HG03064 (cell line): ENCODE measurements around the gene KCNQ1.

ENCODE experiments used
- ATAC-seq: cut with Tn5 transposase; IDR thresholded peaks from one replicate; pipeline ENCODE4 v1.9.1; 2021; ENCODE audit warnings: low read depth; ENCODE audit not compliant: unreplicated experiment

KCNQ1 gene

DNA sequence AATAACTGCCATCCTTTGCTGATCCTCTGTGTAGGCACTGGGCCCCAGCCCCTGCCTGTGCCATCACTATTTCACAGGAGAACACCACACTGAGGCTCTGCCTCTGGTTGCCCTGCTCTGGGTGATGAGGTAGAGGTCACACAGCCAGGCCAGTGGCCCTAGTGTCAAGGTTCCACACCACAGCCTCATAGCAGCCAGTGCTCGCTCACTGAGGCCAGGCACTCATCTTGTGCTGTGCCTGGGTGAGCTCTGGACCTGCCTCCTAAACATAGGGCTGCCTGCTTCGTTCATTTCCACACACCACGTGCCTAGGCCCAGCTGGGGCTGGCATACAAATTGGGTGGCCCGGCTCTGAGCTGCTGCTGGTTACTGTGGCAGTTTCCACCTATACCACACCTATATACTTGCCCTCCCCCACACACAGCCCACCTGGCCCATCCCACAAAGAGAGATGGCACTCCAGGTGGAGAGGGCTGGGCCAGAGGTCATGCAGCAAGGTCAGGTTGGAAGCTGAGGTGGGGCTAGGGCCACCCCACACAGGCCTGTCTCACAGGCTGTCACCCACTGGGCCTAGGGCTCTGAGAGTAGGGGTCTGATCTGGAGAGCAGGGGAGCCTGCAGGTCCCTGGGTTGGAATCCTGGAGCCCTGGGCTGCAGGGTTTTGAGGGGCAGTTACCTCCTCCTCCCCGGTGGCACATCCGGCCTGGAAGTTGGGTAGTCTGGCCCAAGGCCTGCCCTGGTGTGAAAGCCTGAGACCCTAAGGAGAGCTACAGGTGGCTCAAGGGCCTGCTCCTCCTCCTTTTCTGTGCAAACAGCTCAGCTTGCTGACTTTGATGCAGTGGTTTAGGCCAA, 243.8 kb downstream of the KCNQ1 start:
- ATAC-seq = no peak

DNA sequence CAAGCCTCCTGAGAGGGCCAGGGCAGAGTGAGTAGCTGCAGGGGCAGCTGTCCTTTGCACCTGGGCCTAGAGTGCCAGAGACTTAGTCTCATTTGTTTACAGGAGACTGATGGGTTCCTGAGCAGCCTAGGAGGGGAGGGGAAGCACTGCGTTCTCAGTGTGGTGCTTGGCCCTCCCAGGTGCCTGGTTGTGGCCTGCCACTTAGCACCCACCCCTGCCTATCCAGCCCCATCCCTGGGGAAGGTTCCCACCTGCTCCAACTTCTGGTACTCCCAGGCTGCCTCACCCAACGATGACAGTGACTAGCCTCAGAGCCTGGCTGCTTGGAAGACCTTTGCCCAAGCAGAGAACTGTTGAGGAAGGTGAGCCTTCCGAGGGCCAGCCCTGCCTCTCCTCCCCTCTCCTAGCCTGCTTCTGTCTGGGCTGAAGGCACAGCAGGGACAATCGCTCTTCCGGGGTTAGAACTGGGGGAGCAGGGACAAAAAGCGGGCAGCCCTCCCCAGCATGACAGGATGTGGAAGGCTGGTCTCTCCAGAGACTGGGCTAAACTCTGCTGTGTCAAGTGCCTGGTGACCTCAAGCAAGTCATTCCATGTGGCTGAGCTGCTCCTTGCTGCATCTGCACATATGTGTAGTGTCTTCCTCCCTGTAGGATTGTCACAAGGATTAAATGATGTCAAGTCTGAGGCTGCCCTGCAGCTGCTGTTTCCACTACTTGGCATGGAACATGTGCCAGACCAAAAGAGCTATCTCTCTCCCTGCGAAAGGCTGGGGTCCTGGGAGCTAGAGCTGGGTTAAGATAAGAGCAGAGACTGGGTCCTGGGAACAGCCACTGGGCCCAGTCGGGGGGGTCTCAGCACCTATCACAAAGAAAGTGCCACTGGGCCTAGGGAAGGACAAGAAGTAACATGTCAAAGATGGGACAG, 245.1 kb downstream of the KCNQ1 start:
- no peak for ATAC-seq

DNA sequence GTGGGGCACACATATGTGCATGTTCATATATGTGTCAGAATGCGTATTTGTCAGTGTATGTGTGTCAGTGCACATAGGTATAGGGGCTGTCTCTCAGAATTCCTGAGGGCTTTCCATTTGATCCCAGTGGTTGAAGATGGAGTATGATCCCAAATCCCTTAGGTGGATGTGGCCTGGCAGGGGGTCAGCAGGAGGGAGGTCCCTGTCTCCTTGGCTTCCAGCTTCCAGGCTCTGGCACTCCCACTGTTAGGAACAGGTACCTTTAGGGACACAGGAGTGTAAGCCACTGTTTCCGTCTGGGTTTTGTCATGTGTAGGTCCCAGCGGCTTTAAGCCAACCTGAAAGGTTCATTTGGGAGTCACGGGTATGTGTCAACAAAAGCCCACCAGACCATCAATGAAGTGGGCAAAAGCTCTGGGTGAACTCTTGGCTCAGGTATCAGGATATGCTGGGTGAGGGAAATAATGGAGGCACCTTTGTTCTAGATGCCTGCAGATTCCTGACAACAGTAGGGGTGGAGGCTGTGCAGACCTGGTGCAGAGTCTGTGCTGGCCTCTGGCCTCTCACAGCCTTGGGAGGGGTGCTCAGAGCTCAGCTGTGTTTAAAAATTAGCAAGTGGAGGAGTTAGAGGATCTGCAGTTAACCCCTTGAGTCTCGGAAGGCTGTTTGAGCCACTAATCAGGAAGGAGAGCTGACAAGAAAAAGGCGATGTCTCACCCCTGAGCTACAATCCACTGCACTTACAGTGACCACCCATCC, 246.0 kb downstream of the KCNQ1 start:
- ATAC-seq = no peak

DNA sequence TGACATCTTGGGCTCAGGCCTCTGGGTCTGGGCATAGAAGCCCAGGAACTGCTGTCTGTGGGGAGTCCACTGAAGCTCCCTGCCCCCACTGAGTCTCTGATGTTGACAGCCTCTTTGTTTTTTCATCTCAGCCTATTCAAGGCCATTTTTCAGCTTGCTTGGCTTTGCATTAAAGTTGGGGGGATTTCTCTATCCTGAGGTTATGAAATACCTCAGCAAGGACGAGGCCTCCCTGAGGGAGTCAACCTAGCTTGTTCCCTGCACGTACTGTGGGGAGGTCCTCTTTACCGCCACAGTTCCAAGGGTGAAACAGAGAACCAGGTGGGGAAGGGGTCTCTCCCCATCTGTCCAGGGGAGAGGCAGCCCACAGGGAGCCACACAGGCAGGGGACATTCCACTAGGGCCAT, 246.6 kb downstream of the KCNQ1 start:
- ATAC-seq = no peak

DNA sequence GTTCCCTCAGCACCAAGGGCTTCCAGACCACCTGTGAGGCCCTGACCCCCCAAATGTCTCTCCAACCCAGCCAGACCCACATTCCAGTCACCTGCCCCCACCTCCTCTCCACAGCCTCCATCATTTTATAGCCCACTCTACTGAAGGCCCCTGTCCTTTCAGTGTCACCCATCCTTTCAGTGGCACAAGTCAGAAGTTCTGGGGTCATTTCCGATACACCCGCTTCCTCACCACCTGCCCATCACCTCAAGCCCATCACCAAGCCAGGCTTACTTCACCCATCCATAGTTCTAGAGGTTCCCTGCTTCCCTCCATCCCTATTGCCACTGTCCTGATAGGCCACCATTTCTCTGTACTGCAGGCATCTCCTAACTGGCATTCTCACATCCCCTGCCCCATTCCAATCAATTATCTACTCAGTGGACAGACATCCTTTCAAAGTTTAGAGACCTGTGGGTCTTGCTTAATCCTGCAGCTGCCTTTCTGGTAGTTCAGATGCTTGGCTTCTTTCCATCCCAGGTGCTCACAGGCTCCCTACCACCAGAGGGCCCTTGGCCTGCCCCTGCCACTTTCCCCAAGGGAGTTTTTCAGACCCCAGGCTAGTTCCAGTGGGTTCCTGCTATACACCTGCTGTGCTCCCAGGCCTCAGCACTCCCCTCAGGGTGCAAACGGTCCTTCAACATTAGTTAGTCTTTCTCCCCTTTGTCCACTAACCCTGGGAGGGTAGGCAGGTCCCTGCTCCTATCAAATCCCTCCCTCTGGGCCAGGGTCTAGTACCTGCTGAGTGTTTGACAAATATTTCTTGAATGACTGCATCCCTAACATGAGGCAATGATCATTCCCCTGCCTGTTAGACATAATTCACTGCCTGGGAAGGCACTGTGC, 247.4 kb downstream of the KCNQ1 start:
- ATAC-seq = no peak

DNA sequence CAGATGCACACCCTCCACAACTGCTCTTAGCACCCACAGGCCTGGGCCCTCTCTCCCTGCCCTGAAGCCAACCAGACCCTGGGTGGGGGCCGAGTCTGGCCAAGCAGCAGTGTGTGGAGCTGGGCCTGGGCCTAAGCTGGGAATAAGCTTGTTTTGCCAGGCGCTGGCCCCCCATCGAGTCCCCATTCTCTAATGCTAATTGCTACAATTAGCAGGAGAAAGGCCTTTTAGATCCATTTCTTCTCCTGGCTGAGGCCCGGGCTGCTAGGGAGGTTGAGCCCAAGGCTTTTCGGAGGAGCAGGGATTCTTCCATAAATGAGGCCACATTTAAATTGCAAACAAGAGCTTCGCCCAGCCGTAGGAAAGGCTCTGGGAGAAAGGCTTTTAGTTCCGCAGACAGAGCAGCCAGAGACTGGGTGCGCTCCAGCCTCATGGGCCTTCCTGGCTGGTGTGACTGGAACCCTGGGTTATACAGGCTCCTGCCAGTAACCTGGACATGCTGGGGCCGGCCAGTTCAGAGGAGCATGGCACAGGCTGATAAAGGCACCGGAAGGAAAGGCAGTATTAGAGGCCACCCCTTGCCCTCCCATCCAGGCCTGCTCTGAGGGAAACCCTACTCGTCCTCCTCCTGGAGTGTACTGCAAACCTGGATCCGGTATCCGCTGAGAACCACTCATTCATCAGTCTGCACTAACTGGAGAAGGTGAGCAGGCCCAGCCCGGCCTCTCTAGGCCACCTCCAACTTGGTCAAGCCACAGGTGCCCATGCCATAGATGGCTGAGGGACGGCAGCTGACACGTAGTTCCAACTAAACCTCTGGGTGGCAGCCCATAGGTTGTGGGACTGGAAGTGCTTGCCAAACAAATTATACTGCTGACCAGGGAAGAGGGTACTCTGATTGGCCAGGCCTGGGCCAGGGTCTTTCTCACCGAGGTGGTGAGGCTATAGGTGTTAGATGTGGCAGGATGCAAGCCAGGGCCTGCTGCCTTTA, 248.8 kb downstream of the KCNQ1 start:
- ATAC-seq = no peak

GRCh38 chr11:2694495-2694894, 249.7 kb downstream of the KCNQ1 start:
- ATAC-seq = no peak

GRCh38 chr11:2694995-2695939, 250.5 kb downstream of the KCNQ1 start:
- no peak for ATAC-seq

DNA sequence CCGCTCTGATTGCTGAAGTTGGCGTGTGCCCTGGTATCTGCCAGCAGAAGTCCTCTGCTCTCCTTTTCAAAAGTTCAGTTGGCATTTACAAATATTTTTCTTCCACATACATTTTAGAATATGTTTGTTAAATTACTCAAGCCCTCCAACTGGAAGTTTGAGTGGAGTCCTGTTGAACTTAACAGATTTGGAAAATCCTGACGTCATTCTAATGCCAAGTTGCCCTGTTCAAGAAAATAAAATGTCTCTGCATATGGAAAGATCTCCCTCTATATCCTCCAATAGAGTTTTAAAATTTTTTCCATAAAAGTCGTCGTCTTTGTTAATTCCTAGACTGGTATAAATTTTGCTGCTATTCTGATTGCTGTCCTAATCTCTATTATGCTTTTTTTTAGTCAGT, 251.6 kb downstream of the KCNQ1 start:
- no peak for ATAC-seq

GRCh38 chr11:2697866-2698265, 253.1 kb downstream of the KCNQ1 start:
- ATAC-seq = no peak

GRCh38 chr11:2698386-2699184, 253.8 kb downstream of the KCNQ1 start:
- ATAC-seq = no peak

DNA sequence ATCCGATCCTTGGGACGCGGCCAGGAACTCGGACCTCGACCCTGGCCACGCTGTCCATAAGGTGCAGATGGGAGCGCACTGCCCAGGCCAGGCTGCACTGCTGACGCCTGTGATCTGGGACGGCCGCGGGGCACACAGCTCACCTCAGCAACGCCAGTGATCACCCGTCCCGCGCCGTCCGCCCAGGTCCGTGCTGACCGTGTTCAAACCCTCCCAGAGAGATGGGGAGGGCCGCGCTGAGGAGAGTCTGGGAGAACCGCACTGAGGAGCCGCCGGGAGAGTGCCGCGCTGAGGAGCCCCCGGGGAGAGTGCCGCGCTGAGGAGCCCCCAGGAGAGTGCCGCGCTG, 254.3 kb downstream of the KCNQ1 start:
- ATAC-seq = no peak

DNA sequence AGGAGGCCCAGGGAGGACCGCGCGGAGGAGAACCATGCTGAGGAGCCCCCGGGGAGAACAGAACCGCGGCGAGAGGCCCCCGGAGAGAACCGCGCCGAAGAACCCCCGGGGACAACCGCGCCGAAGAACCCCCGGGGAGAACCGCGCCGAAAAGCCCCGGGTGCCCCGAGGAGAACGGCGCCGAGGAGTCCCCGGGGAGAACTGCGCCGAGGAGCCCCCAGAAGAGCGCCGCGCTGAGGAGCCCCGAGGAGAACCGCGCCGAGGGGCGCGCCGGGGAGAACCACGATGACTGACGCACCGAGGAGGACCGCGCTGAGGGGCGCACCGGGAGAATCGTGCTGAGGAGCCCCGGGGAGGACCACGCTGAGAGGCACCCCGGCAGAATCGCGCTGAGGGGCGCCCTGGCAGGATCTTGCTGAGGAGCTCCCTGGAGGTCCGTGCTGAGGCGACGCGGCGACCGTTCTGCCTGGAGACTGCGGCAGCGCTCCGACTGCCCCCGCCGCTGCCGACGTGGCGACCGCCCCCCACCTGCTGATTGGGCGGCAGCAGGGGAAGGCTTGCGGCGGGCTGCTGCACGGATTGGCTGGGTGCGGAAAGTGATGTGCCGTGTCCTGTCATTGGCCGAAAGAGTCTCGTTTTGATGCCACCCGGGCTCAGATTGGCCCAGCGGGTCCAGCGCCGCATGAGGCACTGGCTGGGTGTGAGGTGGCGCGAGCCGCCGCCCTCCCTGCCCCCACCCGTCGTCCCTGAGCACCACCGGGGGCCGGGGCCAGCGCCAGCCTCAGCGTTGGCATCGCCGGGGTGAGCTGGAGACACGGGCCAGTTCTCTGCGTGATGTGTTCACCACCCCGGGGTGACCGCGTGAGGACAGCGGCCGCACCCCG, 255.0 kb downstream of the KCNQ1 start, which contains the start of gene KCNQ1OT1:
Gene KCNQ1OT1, minus strand, starts transcription at position 464 of the 884 bp plus-strand sequence.
- ATAC-seq = peak; percentile 78

GRCh38 chr11:2700415-2701211, 255.8 kb downstream of the KCNQ1 start:
- ATAC-seq = no peak

DNA sequence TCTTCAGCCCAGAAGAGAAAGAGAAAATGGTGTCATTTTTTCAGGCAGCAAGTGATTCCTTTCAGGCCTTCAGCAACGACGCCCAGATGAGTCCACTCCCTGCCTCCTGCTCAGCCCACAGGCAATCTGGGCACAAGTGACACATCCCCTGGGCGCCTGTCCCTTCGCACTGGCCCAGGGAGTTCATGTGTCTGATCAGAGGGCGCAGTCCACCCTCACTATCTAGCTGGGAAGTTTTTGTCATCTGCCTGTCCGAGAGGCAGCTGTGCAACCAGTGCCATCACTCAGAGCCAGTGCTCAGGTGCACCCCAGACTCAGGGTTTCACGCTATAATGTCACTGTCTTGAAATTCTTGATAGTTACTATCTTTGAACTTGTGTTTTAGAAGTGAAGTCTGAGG, 256.4 kb downstream of the KCNQ1 start:
- no peak for ATAC-seq
